ENCODE data around the gene FAM163A.

The FAM163A gene

DNA sequence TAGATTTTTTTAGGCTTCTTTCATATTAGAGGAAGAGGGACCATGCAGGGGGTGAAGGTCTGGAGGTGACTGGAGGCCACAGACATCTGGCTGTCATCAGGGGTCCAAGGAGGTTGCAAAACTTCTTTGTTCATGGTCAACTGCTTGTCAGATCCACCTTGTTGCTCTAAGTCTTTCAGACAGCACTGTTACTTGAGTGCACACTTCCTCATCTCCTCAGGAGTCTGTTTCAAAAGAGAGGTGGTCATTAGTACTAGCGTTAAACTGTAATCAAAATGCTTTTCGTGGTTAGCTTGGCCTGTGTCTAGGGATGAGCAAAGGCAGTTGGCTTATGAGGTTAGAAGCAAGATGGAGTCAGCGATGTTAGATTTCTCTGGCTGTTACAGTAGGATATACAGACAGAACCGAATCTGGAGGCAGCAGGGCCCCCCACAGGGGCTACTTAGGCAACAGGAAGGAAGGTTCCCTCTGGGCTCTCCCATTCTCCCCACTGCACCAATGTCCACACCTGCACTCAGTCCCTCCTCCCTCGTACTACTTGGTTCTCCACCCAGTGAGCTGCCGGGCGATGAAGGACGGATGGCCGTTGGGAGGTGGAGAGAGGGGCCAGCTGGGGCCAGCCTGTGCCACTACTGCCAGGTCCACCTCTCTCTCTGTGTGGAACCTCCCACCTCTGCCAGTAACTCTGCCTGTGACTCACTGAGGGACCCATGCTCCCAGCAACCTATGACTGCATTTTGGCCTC is 77.3 kb downstream of the FAM163A start:
- H3K4me1 ChIP-seq (ENCODE audit: control insufficient read depth, low read depth, low read length) = peaks cover 4% of the 10 kb centered on the region
- H3K27ac ChIP-seq (ENCODE audit: low read length) = no peak overlapping the region
- H3K9ac ChIP-seq (ENCODE audit: low read length) = no peak overlapping the region
- H3K9me3 ChIP-seq (ENCODE audit: control insufficient read depth, low read depth, low read length) = no peaks in the 10 kb centered on the region
- no peak overlapping the region for H3K4me3 ChIP-seq (ENCODE audit: low read length)
- peaks cover 11% of the 10 kb centered on the region for H3K27me3 ChIP-seq (ENCODE audit: control insufficient read depth, insufficient read depth, low read length)
- H3K36me3 ChIP-seq (ENCODE audit: control insufficient read depth, low read depth, low read length) = no peaks in the 10 kb centered on the region

DNA sequence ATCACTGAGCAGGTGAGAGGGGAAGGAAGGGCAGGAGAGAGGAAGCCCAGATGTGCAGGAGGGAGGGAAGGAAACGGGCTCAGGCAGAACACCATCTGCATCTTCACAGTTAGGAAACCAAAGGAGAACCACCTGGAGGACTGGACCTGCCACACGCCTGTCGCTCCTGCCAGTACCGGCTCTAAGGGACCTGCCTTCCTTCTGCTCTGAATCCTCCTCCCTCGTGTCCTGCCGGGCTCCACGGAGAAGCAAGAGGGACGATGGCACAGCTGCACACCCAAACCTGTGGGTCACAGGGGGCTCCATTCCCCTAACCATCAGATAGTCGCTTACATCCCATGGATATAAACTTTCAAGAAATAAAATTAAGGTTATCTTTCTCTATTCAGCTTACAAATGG is 78.4 kb downstream of the FAM163A start:
- no peak overlapping the region for H3K9ac ChIP-seq (ENCODE audit: low read length)
- H3K27me3 ChIP-seq (ENCODE audit: control insufficient read depth, insufficient read depth, low read length) = peaks cover under 1% of the 10 kb centered on the region
- H3K4me1 ChIP-seq (ENCODE audit: control insufficient read depth, low read depth, low read length) = peaks cover 5% of the 10 kb centered on the region
- H3K9me3 ChIP-seq (ENCODE audit: control insufficient read depth, low read depth, low read length) = no peaks in the 10 kb centered on the region
- H3K4me3 ChIP-seq (ENCODE audit: low read length) = no peak overlapping the region
- H3K27ac ChIP-seq (ENCODE audit: low read length) = no peak overlapping the region
- no peaks in the 10 kb centered on the region for H3K36me3 ChIP-seq (ENCODE audit: control insufficient read depth, low read depth, low read length)

DNA sequence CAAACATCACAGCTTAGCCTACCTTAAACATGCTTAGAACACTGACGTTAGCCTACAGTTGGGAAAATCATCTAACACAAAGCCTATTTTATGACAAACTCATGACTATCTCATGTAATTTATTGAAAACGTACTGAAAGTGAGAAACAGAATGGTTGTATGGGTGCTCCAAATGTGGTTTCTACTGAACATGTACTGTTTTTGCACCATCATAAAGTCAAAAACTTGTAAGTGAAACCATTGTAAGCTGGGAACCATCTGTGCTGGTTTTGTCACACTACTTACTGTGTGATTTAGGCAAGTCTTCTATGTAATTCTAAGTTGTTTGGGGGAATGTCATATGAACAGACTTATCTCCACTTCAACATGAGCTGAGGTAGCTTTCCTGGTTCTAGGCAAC is 79.0 kb downstream of the FAM163A start:
- Histone ChIP-seq H3K9me3 (ENCODE audit: control insufficient read depth, low read depth, low read length) (no peaks in the 10 kb centered on the region), H3K4me1 (ENCODE audit: control insufficient read depth, low read depth, low read length) (peaks cover 5% of the 10 kb centered on the region), H3K27me3 (ENCODE audit: control insufficient read depth, insufficient read depth, low read length) (no peaks in the 10 kb centered on the region), H3K9ac (ENCODE audit: low read length) (no peak overlapping the region), H3K27ac (ENCODE audit: low read length) (no peak overlapping the region), H3K4me3 (ENCODE audit: low read length) (no peak overlapping the region), H3K36me3 (ENCODE audit: control insufficient read depth, low read depth, low read length) (no peaks in the 10 kb centered on the region)

DNA sequence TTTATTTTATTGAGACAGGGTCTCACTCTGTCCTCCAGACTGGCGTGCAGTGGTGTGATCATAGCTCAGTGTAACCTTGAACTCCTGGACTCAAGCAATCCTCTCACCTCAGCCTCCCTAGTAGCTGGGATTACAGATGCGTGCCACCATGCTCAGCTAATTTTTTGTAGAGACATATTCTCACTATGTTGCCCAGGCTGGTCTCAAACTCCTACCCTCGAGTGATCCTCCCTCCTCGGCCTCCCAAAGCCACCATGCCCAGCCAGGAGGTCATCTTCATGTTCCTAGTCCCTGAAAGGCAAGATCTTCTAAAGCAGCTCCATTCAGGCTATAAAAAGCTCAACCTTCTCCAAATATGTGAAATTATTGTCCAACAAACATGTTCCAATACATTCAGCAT is 80.6 kb downstream of the FAM163A start:
- Histone ChIP-seq H3K4me3 (ENCODE audit: low read length) (no peak overlapping the region), H3K9me3 (ENCODE audit: control insufficient read depth, low read depth, low read length) (no peaks in the 10 kb centered on the region), H3K27ac (ENCODE audit: low read length) (no peak overlapping the region), H3K36me3 (ENCODE audit: control insufficient read depth, low read depth, low read length) (no peaks in the 10 kb centered on the region), H3K9ac (ENCODE audit: low read length) (no peak overlapping the region), H3K27me3 (ENCODE audit: control insufficient read depth, insufficient read depth, low read length) (no peaks in the 10 kb centered on the region), H3K4me1 (ENCODE audit: control insufficient read depth, low read depth, low read length) (peaks cover 5% of the 10 kb centered on the region)

DNA sequence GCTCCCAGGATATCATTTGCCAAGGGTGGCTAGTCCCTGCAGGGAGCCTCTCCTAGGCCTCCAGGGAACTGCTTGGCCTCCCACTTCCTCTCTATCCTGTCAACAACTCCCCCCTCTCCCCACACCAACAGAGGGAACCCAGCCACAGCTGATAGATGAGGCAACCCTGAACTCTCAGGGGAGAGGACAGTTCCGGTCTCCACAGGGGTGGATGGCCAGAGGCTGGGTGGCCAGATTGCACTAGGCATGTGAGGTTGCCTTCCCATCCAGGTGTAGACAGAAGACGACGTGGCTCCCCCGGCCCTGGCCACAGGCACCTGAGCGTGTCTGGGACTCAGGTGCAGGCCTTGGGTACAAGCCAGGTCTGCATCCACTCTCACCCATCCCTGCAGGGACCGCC is 81.2 kb downstream of the FAM163A start:
- no peaks in the 10 kb centered on the region for H3K9me3 ChIP-seq (ENCODE audit: control insufficient read depth, low read depth, low read length)
- no peak overlapping the region for H3K4me3 ChIP-seq (ENCODE audit: low read length)
- H3K9ac ChIP-seq (ENCODE audit: low read length) = no peak overlapping the region
- H3K4me1 ChIP-seq (ENCODE audit: control insufficient read depth, low read depth, low read length) = peaks cover 3% of the 10 kb centered on the region
- H3K36me3 ChIP-seq (ENCODE audit: control insufficient read depth, low read depth, low read length) = no peaks in the 10 kb centered on the region
- H3K27me3 ChIP-seq (ENCODE audit: control insufficient read depth, insufficient read depth, low read length) = no peaks in the 10 kb centered on the region
- H3K27ac ChIP-seq (ENCODE audit: low read length) = no peak overlapping the region

DNA sequence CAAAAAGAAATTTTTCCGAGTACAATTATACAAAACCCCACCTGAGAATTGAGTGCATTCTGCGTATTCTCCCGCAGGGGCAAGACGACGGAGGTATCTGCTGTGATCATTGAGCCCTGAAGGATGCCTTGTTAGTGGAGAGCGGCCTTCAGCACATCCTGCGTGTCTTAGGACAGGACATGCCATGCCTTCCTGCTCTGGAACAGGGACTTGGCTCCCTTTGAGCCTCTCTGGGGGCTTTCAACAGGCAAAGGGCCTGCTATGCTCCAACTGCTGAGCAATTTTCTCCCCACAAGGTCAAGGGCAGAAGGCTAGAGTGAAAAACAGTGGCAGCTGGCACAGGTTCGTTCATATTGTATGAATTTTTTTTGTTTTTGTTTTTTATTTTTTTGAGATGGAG is 82.1 kb downstream of the FAM163A start:
- no peak overlapping the region for H3K4me3 ChIP-seq (ENCODE audit: low read length)
- no peak overlapping the region for H3K9ac ChIP-seq (ENCODE audit: low read length)
- no peaks in the 10 kb centered on the region for H3K27me3 ChIP-seq (ENCODE audit: control insufficient read depth, insufficient read depth, low read length)
- H3K9me3 ChIP-seq (ENCODE audit: control insufficient read depth, low read depth, low read length) = no peaks in the 10 kb centered on the region
- H3K4me1 ChIP-seq (ENCODE audit: control insufficient read depth, low read depth, low read length) = peaks cover 3% of the 10 kb centered on the region
- H3K27ac ChIP-seq (ENCODE audit: low read length) = no peak overlapping the region
- no peaks in the 10 kb centered on the region for H3K36me3 ChIP-seq (ENCODE audit: control insufficient read depth, low read depth, low read length)

DNA sequence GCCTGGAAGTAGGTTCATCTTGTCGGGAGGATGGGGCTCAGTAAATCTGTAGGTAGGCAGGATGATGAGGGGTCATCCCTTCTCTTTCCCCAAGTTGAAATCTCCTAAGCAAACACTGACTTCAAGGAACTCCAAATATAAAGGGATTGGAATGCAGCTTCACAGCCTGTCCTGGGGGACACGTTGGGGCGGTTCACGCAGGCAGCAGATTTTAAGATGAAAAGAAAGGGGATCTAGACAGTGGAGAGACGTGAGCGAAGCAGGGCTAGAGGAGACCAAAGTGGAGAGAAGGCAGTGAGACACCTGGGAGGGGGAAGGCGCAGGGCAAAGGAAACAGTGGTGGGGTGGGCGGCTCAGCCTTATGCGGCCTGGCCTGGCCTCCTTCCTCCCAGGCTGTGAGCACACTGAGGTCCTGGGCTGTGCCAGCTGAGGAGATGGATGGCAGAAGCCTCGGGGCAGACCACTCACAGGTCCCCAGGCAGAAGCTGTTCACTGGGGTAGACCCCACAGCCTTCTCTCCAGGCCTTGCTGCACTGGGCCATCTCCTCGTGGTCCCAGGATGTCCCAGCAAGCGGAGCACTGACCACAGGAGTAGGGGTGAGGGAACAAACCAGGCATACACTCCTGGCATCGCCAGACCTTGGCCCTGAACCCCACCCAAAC is 82.8 kb downstream of the FAM163A start:
- Histone ChIP-seq H3K4me1 (ENCODE audit: control insufficient read depth, low read depth, low read length) (peaks cover 3% of the 10 kb centered on the region), H3K9me3 (ENCODE audit: control insufficient read depth, low read depth, low read length) (no peaks in the 10 kb centered on the region), H3K27me3 (ENCODE audit: control insufficient read depth, insufficient read depth, low read length) (no peaks in the 10 kb centered on the region), H3K4me3 (ENCODE audit: low read length) (no peak overlapping the region), H3K9ac (ENCODE audit: low read length) (no peak overlapping the region), H3K27ac (ENCODE audit: low read length) (no peak overlapping the region), H3K36me3 (ENCODE audit: control insufficient read depth, low read depth, low read length) (no peaks in the 10 kb centered on the region)

DNA sequence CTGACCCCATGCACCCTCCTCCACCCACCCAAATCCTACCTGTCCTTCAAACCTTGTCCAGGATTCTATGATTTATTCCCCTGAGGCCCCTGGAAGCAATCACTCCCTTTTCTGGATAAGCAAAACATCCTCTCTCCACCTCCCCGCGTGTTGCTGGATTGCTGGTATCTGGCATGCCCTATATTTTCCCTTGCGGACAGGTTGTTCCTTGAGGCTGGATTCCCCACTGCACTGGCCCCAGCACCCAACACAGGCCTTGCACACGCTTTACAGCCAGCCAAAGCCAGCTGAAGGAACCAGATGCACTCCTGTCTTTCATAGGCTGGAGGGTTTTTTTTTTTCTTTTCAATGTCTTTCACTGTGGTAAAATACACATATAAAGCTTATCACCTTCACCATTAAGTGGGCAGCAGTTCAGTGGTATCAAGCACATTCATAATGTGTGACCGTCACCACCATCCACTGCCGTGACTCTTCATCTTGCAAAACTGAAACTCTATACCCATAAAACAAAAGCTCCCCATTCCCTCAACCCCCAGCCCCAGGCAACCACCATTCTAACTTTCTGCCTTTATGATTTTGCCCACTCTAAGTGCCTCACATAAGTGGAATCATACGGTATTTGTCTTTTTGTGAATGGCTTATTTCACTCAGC is 83.7 kb downstream of the FAM163A start:
- H3K9ac ChIP-seq (ENCODE audit: low read length) = no peak overlapping the region
- no peak overlapping the region for H3K4me3 ChIP-seq (ENCODE audit: low read length)
- H3K27me3 ChIP-seq (ENCODE audit: control insufficient read depth, insufficient read depth, low read length) = no peaks in the 10 kb centered on the region
- H3K9me3 ChIP-seq (ENCODE audit: control insufficient read depth, low read depth, low read length) = no peaks in the 10 kb centered on the region
- no peaks in the 10 kb centered on the region for H3K36me3 ChIP-seq (ENCODE audit: control insufficient read depth, low read depth, low read length)
- no peak overlapping the region for H3K27ac ChIP-seq (ENCODE audit: low read length)
- H3K4me1 ChIP-seq (ENCODE audit: control insufficient read depth, low read depth, low read length) = peaks cover 3% of the 10 kb centered on the region

DNA sequence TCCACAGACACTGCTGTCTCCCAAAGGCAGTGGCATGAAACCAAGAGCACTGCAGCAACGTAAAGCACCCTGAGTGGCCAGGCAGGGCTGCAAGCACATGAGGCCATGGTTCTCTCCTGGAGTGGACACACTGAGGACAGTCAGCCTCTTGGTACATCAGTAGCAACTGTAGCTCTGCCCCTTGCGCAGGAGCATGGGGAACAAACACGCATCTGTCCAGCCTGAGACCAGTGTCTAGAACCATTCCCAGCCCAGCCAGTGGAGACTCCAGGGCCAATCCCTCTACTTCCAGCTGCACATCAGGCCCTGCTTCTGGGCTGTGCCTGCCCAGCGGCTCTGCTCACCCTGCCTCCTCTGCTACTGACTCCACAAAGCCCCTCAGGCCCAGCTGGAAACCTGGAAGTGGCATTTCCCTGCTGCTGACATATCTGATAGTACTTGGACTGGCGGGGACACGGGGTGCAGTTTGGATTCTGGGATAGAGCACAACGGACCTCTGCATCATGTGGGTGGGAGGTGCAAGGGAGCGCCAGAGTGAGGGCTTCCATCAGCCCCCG is 85.5 kb downstream of the FAM163A start:
- H3K4me3 ChIP-seq (ENCODE audit: low read length) = no peak overlapping the region
- H3K9me3 ChIP-seq (ENCODE audit: control insufficient read depth, low read depth, low read length) = no peaks in the 10 kb centered on the region
- H3K27me3 ChIP-seq (ENCODE audit: control insufficient read depth, insufficient read depth, low read length) = no peaks in the 10 kb centered on the region
- H3K27ac ChIP-seq (ENCODE audit: low read length) = no peak overlapping the region
- H3K4me1 ChIP-seq (ENCODE audit: control insufficient read depth, low read depth, low read length) = peaks cover 3% of the 10 kb centered on the region
- H3K9ac ChIP-seq (ENCODE audit: low read length) = no peak overlapping the region
- no peaks in the 10 kb centered on the region for H3K36me3 ChIP-seq (ENCODE audit: control insufficient read depth, low read depth, low read length)

DNA sequence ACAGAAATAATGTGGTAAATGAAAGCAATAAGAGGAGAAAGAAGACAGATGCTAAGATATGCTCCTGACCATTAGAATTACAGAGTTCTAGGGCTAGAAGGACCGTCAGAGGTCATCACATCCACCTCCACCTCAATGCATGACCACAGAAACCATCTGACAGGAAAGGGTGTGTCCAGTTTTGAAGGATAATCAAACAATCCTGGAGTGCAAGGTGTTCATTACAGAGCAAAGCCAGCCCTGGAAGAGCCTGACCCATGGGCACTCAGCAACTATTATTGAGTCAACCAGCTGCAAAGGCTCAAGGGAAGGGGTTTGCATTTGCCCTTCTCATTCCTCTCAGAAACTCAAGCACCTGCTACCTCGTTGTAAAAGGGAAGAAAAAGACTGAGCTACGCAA is 88.1 kb downstream of the FAM163A start:
- Histone ChIP-seq H3K9ac (ENCODE audit: low read length) (no peak overlapping the region), H3K4me1 (ENCODE audit: control insufficient read depth, low read depth, low read length) (no peaks in the 10 kb centered on the region), H3K36me3 (ENCODE audit: control insufficient read depth, low read depth, low read length) (no peaks in the 10 kb centered on the region), H3K9me3 (ENCODE audit: control insufficient read depth, low read depth, low read length) (no peaks in the 10 kb centered on the region), H3K27me3 (ENCODE audit: control insufficient read depth, insufficient read depth, low read length) (no peaks in the 10 kb centered on the region), H3K4me3 (ENCODE audit: low read length) (no peak overlapping the region), H3K27ac (ENCODE audit: low read length) (no peak overlapping the region)

DNA sequence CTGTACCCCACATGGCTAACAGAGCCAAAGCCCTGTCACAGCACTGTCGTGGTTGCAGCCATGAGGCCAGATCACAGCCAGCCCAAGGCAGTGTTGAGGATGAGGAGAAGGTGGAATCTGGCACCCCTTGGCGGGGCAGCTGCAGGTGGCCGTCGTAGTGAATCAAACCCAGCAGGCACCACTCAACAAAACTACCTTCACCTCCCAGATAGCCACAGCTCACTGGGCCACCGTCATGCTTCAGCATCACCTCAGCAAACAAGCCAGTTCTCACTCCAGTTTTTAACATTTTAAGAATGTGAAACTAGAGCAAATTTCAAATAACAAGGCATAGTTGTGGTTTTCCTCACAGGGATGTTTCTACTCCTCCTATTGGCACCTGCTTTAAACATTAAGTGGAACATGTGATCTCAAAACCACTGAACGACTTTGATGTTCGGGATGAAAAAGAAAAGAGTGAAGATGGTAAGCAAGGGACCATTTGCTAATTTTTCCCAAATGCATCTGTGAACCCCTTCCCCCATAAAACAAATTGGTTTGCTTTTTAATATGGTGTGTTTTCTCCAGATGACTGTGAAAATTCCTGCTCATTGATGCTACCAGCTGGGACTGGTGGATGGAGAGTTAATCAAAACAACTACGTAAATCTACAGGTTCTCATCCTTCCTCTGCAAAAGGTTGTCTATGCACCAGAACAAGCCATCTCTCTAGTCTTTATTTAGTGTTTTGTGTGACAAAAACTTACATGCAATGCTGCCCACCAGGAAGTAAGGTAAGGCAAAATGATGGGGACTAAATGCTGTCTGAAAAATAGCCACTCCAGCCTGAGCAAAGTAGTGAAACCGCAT is 89.0 kb downstream of the FAM163A start:
- Histone ChIP-seq H3K9ac (ENCODE audit: low read length) (no peak overlapping the region), H3K4me1 (ENCODE audit: control insufficient read depth, low read depth, low read length) (no peaks in the 10 kb centered on the region), H3K4me3 (ENCODE audit: low read length) (no peak overlapping the region), H3K36me3 (ENCODE audit: control insufficient read depth, low read depth, low read length) (no peaks in the 10 kb centered on the region), H3K27ac (ENCODE audit: low read length) (no peak overlapping the region), H3K27me3 (ENCODE audit: control insufficient read depth, insufficient read depth, low read length) (no peaks in the 10 kb centered on the region), H3K9me3 (ENCODE audit: control insufficient read depth, low read depth, low read length) (no peaks in the 10 kb centered on the region)

Data from iPS-18a (cell line).